ENCODE measurements around the gene EFNB2. TPM values are rescaled to one million over a fixed set of nuclear protein-coding genes. Genes with fewer than 3 reads are reported as not detected.

Gene EFNB2
- total RNA-seq, 1 donor from 2014 or later: 16.8 TPM

DNA sequence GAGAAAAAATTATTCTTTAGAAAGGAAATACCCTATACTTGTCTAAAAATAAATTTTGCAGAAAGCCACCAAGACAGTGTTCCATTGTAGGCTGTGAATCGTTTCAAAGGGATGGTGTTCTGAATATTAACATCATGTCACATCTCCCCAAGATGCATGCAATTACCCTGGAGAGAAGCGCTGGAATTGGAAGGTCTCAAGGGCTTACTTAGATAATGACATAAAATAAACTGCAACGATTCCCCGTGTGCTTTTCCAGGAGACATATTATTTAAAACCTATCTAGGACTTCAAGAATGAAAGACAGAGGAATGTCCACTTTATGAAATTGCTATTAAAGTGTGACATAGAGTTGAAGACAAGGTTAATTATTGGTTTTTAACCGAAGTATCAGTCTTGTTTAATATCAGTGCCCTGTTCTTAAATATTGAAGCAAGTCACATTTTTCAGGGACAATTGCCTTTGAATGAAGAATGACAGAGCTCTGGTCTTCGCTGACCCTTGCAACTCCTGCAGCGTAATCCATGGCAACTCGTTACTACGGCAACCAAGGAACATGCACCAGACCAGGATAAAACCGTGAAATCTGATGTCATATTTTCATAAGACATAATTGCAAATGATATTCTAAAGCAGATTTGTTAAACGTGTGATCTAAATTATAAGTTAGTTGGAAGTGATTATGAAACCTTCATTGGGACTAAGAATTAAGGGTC, 91.7 kb downstream of the EFNB2 start:
- ATAC-seq: no peak

DNA sequence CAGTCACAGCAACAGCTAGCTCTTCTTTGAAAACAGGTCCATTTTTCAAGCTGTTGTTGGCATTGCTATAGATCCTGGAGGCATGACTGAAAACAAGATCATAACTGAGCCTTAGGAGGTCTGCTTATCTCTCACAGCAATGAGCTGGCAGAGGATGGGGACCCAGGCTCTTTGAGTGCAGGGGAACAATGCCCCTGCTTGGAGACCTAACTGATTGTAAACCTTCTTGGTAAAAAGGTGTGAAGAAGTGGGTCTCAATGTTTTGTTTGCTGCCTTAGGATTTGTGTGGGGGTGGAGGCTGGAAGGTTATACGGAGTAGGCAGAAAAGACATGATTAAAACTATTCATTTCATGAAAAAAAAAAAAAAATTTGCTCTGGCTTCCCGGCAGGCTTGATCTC, 94.6 kb downstream of the EFNB2 start:
- no peak for ATAC-seq

Other genes with a start within 250 kb of the EFNB2 start
- gene ARGLU1, start 32.5 kb upstream of the EFNB2 start, total RNA-seq: 27.7 TPM

All from esophagus mucosa (tissue), 1 donor.